GM18499 (cell line): ENCODE measurements around the gene ADCY1.

Experiments used
- ATAC-seq: cut with Tn5 transposase; IDR thresholded peaks from one replicate; pipeline ENCODE4 v1.9.1; 2021; ENCODE audit warnings: moderate number of reproducible peaks; ENCODE audit not compliant: insufficient read depth, unreplicated experiment

ADCY1 gene

GRCh38 chr7:45688382-45688781 lies 114.2 kb downstream of the ADCY1 start:
- no peak for ATAC-seq

- ATAC-seq: no peak
Measured at GRCh38 chr7:45689011-45689796, 115.0 kb downstream of the ADCY1 start.

- no peak for ATAC-seq
Measured at GRCh38 chr7:45689797-45690761, 115.9 kb downstream of the ADCY1 start.

- ATAC-seq: no peak
Measured at GRCh38 chr7:45690762-45691150, 116.6 kb downstream of the ADCY1 start.

GRCh38 chr7:45691155-45691656 lies 117.0 kb downstream of the ADCY1 start:
- ATAC-seq: no peak

GRCh38 chr7:45692031-45692430 lies 117.9 kb downstream of the ADCY1 start:
- no peak for ATAC-seq

GRCh38 chr7:45695249-45695995 lies 121.3 kb downstream of the ADCY1 start:
- ATAC-seq: no peak

GRCh38 chr7:45696476-45696875 lies 122.3 kb downstream of the ADCY1 start:
- no peak for ATAC-seq

- ATAC-seq: no peak
Measured at GRCh38 chr7:45697576-45698136, 123.5 kb downstream of the ADCY1 start.

- no peak for ATAC-seq
Measured at GRCh38 chr7:45698303-45699014, 124.3 kb downstream of the ADCY1 start.

GRCh38 chr7:45699015-45699309 lies 124.8 kb downstream of the ADCY1 start:
- ATAC-seq: no peak

- no peak for ATAC-seq
Measured at GRCh38 chr7:45699726-45700390, 125.7 kb downstream of the ADCY1 start.

- no peak for ATAC-seq
Measured at GRCh38 chr7:45700556-45700955, 126.4 kb downstream of the ADCY1 start.

GRCh38 chr7:45701701-45702510 lies 127.7 kb downstream of the ADCY1 start:
- ATAC-seq: no peak

- ATAC-seq: no peak
Measured at GRCh38 chr7:45702751-45703150, 128.6 kb downstream of the ADCY1 start.

GRCh38 chr7:45703373-45703821 lies 129.2 kb downstream of the ADCY1 start:
- ATAC-seq: no peak

- ATAC-seq: no peak
Measured at GRCh38 chr7:45703911-45704682, 129.9 kb downstream of the ADCY1 start.

GRCh38 chr7:45704683-45705016 lies 130.5 kb downstream of the ADCY1 start:
- no peak for ATAC-seq
